Measurements from ENCODE around the gene ZNF777.
"Not testable (repeated sequence)": the region's sequence is repeated elsewhere in the genome, so short reads cannot be mapped to it uniquely, and the experiment has no call there.

Gene ZNF777

GRCh38 chr7:149448961-149449360, 11.9 kb downstream of the ZNF777 start:
- DNase-seq, result no peak

- not testable (repeated sequence) for DNase-seq
Observed at GRCh38 chr7:149446026-149446425, 14.8 kb downstream of the ZNF777 start.

GRCh38 chr7:149444287-149444686, 16.6 kb downstream of the ZNF777 start:
- DNase-seq, result no peak

GRCh38 chr7:149443523-149443922, 17.3 kb downstream of the ZNF777 start:
- no peak for DNase-seq

- no peak for DNase-seq
Observed at GRCh38 chr7:149442924-149443323, 17.9 kb downstream of the ZNF777 start.

GRCh38 chr7:149440222-149440621, 20.6 kb downstream of the ZNF777 start:
- DNase-seq, result no peak

GRCh38 chr7:149436358-149436757, 24.5 kb downstream of the ZNF777 start:
- no peak for DNase-seq

GRCh38 chr7:149433124-149433523, 27.7 kb downstream of the ZNF777 start:
- no peak for DNase-seq

- DNase-seq, result no peak
Observed at GRCh38 chr7:149432121-149432691, 28.7 kb downstream of the ZNF777 start.

- DNase-seq, result no peak
Observed at GRCh38 chr7:149431486-149432120, 29.3 kb downstream of the ZNF777 start.

- no peak for DNase-seq
Observed at GRCh38 chr7:149430192-149430591, 30.7 kb downstream of the ZNF777 start.

GRCh38 chr7:149427893-149428292, 33.0 kb downstream of the ZNF777 start:
- DNase-seq, result no peak

- DNase-seq, result peak; percentile 57
Observed at GRCh38 chr7:149427096-149427680, 33.7 kb downstream of the ZNF777 start.

- peak; percentile 82 for DNase-seq
Observed at GRCh38 chr7:149423449-149424110, 37.3 kb downstream of the ZNF777 start.

GRCh38 chr7:149422914-149423301, 38.0 kb downstream of the ZNF777 start:
- DNase-seq, result no peak

GRCh38 chr7:149422162-149422913, 38.5 kb downstream of the ZNF777 start:
- peak; percentile 86 for DNase-seq

- DNase-seq, result no peak
Observed at GRCh38 chr7:149420006-149420405, 40.9 kb downstream of the ZNF777 start.

- peak; percentile 66 for DNase-seq
Observed at GRCh38 chr7:149415391-149416071, 45.3 kb downstream of the ZNF777 start.

- DNase-seq, result peak; percentile 85
Observed at GRCh38 chr7:149414745-149415390, 46.0 kb downstream of the ZNF777 start.

- DNase-seq, result no peak
Observed at GRCh38 chr7:149414171-149414570, 46.7 kb downstream of the ZNF777 start.

- not testable (repeated sequence) for DNase-seq
Observed at GRCh38 chr7:149413083-149413482, 47.8 kb downstream of the ZNF777 start.

GRCh38 chr7:149409895-149410294, 51.0 kb downstream of the ZNF777 start:
- no peak for DNase-seq
